ENCODE measurements around the gene RPL39L. TPM values are rescaled to one million over a fixed set of nuclear protein-coding genes. Genes with fewer than 3 reads are reported as not detected.

Gene RPL39L
- total RNA-seq, 1 donor from 2014 or later: 10.8 TPM

- intact Hi-C loops (cut with DNase I): no loop called here
- no peaks in the 10 kb centered on the region for H3K27me3 ChIP-seq
- peaks cover 16% of the 10 kb centered on the region for H3K4me1 ChIP-seq
- H3K27ac ChIP-seq: no peak overlapping the region
- no peaks in the 10 kb centered on the region for H3K9me3 ChIP-seq
- H3K4me3 ChIP-seq: no peak overlapping the region
- no peak for DNase-seq (ENCODE audit: extremely low spot score in 2 of 2)
- TF ChIP-seq, protein P1, sequence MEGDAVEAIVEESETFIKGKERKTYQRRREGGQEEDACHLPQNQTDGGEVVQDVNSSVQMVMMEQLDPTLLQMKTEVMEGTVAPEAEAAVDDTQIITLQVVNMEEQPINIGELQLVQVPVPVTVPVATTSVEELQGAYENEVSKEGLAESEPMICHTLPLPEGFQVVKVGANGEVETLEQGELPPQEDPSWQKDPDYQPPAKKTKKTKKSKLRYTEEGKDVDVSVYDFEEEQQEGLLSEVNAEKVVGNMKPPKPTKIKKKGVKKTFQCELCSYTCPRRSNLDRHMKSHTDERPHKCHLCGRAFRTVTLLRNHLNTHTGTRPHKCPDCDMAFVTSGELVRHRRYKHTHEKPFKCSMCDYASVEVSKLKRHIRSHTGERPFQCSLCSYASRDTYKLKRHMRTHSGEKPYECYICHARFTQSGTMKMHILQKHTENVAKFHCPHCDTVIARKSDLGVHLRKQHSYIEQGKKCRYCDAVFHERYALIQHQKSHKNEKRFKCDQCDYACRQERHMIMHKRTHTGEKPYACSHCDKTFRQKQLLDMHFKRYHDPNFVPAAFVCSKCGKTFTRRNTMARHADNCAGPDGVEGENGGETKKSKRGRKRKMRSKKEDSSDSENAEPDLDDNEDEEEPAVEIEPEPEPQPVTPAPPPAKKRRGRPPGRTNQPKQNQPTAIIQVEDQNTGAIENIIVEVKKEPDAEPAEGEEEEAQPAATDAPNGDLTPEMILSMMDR (IDR thresholded peaks at IDR 0.05): no peak
- no peak for TF ChIP-seq POLR2AphosphoS5 (IDR thresholded peaks at IDR 0.05; ENCODE audit: insufficient read depth in 1 of 2, low read depth in 1 of 2)
- H3K36me3 ChIP-seq: no peaks in the 10 kb centered on the region
Observed at GRCh38 chr3:187098923-187099512, 40.3 kb downstream of the RPL39L start.

- intact Hi-C loops (cut with DNase I): no loop called here
- H3K4me1 ChIP-seq: no peaks in the 10 kb centered on the region
- no peaks in the 10 kb centered on the region for H3K36me3 ChIP-seq
- H3K27ac ChIP-seq: no peak overlapping the region
- H3K9me3 ChIP-seq: no peaks in the 10 kb centered on the region
- TF ChIP-seq, protein P1 (IDR thresholded peaks at IDR 0.05): no peak
- no peak for TF ChIP-seq POLR2A (IDR thresholded peaks at IDR 0.05)
- TF ChIP-seq POLR2AphosphoS5 (IDR thresholded peaks at IDR 0.05; ENCODE audit: insufficient read depth in 1 of 2, low read depth in 1 of 2): no peak
- DNase-seq (ENCODE audit: extremely low spot score in 2 of 2): no peak
- no peaks in the 10 kb centered on the region for H3K27me3 ChIP-seq
- no peak overlapping the region for H3K4me3 ChIP-seq
Observed at GRCh38 chr3:187093320-187093719, 46.0 kb downstream of the RPL39L start.

- intact Hi-C loops (cut with DNase I): no loop called here
- no peaks in the 10 kb centered on the region for H3K36me3 ChIP-seq
- H3K4me1 ChIP-seq: no peaks in the 10 kb centered on the region
- DNase-seq (ENCODE audit: extremely low spot score in 2 of 2): no peak
- H3K27ac ChIP-seq: no peak overlapping the region
- H3K9me3 ChIP-seq: no peaks in the 10 kb centered on the region
- H3K27me3 ChIP-seq: no peaks in the 10 kb centered on the region
- TF ChIP-seq POLR2AphosphoS5 (IDR thresholded peaks at IDR 0.05; ENCODE audit: insufficient read depth in 1 of 2, low read depth in 1 of 2): no peak
- no peak for TF ChIP-seq POLR2A (IDR thresholded peaks at IDR 0.05)
- TF ChIP-seq, protein P1 (IDR thresholded peaks at IDR 0.05): no peak
- no peak overlapping the region for H3K4me3 ChIP-seq
Observed at GRCh38 chr3:187088701-187089100, 50.6 kb downstream of the RPL39L start.

GRCh38 chr3:187086831-187087230, 52.5 kb downstream of the RPL39L start:
- DNase-seq (ENCODE audit: extremely low spot score in 2 of 2): no peak
- no peaks in the 10 kb centered on the region for H3K9me3 ChIP-seq
- H3K4me1 ChIP-seq: no peaks in the 10 kb centered on the region
- no peak overlapping the region for H3K27ac ChIP-seq
- TF ChIP-seq POLR2AphosphoS5 (IDR thresholded peaks at IDR 0.05; ENCODE audit: insufficient read depth in 1 of 2, low read depth in 1 of 2): no peak
- no peaks in the 10 kb centered on the region for H3K36me3 ChIP-seq
- intact Hi-C loops (cut with DNase I): no loop called here
- no peaks in the 10 kb centered on the region for H3K27me3 ChIP-seq
- no peak overlapping the region for H3K4me3 ChIP-seq

DNA sequence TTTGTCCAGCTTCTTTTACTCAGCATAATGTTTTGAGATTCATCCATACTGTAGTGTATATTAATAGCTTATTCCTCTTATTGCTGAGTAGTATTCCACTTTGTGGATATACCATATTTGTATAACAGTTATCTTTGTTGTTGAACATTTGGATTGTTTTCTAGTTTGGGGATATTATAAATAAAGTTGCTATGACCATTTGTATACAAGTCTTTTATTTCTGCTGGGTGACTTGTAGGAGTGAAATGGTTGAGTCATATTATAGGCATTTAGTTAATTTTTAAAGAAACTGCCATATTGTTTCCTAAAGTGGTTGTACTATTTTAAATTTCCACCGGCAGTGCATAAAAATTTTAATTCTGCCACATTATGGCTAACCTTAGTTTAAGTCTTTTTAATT, 53.4 kb downstream of the RPL39L start:
- H3K4me1 ChIP-seq: no peaks in the 10 kb centered on the region
- DNase-seq (ENCODE audit: extremely low spot score in 2 of 2): no peak
- H3K9me3 ChIP-seq: no peaks in the 10 kb centered on the region
- intact Hi-C loops (cut with DNase I): no loop called here
- H3K36me3 ChIP-seq: no peaks in the 10 kb centered on the region
- H3K4me3 ChIP-seq: no peak overlapping the region
- TF ChIP-seq, protein P1 (IDR thresholded peaks at IDR 0.05): no peak
- no peak for TF ChIP-seq POLR2AphosphoS5 (IDR thresholded peaks at IDR 0.05; ENCODE audit: insufficient read depth in 1 of 2, low read depth in 1 of 2)
- no peak for TF ChIP-seq POLR2A (IDR thresholded peaks at IDR 0.05)
- no peak overlapping the region for H3K27ac ChIP-seq
- H3K27me3 ChIP-seq: no peaks in the 10 kb centered on the region
